ENCODE results near the gene FSTL4.

DNA sequence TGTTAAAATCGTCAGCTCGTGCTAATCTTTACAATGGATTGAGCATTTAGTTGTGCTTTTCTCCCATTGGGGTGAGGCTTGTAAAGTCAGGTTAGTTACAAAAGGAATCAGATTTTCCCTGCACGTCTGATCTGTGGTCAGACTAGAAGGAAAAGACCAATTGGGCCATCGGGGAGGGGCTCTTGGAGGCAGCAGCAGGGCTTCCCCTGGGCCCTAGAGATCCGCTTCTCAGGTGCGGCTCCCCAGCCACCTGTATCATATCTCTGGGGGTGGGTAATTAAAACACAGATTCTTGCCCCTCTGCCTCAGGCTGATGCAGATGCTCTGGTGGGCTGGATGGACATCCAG is 360.2 kb downstream of the FSTL4 start:
- TF ChIP-seq, protein P1, sequence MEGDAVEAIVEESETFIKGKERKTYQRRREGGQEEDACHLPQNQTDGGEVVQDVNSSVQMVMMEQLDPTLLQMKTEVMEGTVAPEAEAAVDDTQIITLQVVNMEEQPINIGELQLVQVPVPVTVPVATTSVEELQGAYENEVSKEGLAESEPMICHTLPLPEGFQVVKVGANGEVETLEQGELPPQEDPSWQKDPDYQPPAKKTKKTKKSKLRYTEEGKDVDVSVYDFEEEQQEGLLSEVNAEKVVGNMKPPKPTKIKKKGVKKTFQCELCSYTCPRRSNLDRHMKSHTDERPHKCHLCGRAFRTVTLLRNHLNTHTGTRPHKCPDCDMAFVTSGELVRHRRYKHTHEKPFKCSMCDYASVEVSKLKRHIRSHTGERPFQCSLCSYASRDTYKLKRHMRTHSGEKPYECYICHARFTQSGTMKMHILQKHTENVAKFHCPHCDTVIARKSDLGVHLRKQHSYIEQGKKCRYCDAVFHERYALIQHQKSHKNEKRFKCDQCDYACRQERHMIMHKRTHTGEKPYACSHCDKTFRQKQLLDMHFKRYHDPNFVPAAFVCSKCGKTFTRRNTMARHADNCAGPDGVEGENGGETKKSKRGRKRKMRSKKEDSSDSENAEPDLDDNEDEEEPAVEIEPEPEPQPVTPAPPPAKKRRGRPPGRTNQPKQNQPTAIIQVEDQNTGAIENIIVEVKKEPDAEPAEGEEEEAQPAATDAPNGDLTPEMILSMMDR (conservative IDR thresholded peaks at IDR 0.05; ENCODE audit: low read depth, low read length): no peak
- TF ChIP-seq POLR2A (IDR thresholded peaks at IDR 0.05; ENCODE audit: low read depth, low read length) (no peak), RCOR1 (IDR thresholded peaks at IDR 0.05; ENCODE audit: insufficient replicate concordance, low read length) (no peak), RAD21 (IDR thresholded peaks at IDR 0.05; ENCODE audit: low read length) (no peak), BHLHE40 (IDR thresholded peaks at IDR 0.05; ENCODE audit: low read depth, low read length) (no peak), MAFK (IDR thresholded peaks at IDR 0.05; ENCODE audit: low read depth, low read length) (no peak), RFX5 (IDR thresholded peaks at IDR 0.05; ENCODE audit: low read depth, low read length) (no peak), SMC3 (IDR thresholded peaks at IDR 0.05; ENCODE audit: low read depth, low read length) (no peak), NFE2L2 (IDR thresholded peaks at IDR 0.05; ENCODE audit: low read depth, low read length) (no peak), CEBPB (IDR thresholded peaks at IDR 0.05; ENCODE audit: low read depth, low read length) (no peak), MAZ (IDR thresholded peaks at IDR 0.05; ENCODE audit: borderline replicate concordance, low read depth, low read length) (no peak), MXI1 (IDR thresholded peaks at IDR 0.05; ENCODE audit: borderline replicate concordance, low read depth, low read length) (no peak)
- TF ChIP-seq, protein P2, sequence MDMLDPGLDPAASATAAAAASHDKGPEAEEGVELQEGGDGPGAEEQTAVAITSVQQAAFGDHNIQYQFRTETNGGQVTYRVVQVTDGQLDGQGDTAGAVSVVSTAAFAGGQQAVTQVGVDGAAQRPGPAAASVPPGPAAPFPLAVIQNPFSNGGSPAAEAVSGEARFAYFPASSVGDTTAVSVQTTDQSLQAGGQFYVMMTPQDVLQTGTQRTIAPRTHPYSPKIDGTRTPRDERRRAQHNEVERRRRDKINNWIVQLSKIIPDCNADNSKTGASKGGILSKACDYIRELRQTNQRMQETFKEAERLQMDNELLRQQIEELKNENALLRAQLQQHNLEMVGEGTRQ (IDR thresholded peaks at IDR 0.05; ENCODE audit: low read depth, low read length): no peak

Measured in IMR-90 (cell line).